Colonic mucosa (tissue), 4 donors: ENCODE measurements around the gene ARMH1. TPM values are rescaled to one million over a fixed set of nuclear protein-coding genes. Genes with fewer than 3 reads are reported as not detected.

Source experiments
- DNase-seq: peaks from one replicate; pipeline ENCODE4 v3.0.0-alpha.2; 2020
- H3K27ac ChIP-seq: fragments of 200-600 bp; one replicate; pipeline ENCODE4 v1.8.0; 2021
- H3K27me3 ChIP-seq: fragments of 200-600 bp; one replicate; pipeline ENCODE4 v1.8.0; 2021
- H3K36me3 ChIP-seq: fragments of 200-600 bp; one replicate; pipeline ENCODE4 v1.8.0; 2021
- H3K4me1 ChIP-seq: fragments of 200-600 bp; one replicate; pipeline ENCODE4 v1.8.0; 2021; ENCODE audit warnings: mild to moderate bottlenecking
- H3K4me3 ChIP-seq: fragments of 200-600 bp; one replicate; pipeline ENCODE4 v1.8.0; 2021
- H3K9ac ChIP-seq, 2 donors: one replicate each; pipeline ENCODE4 v1.7.0; 2013; ENCODE audit warnings: control low read depth in 2 of 2, low read depth in 2 of 2, low read length in 2 of 2
- H3K9me3 ChIP-seq: fragments of 200-600 bp; one replicate; pipeline ENCODE4 v1.8.0; 2021
- CTCF ChIP-seq: fragments of 200-600 bp; IDR thresholded peaks from one replicate; pipeline ENCODE4 v1.8.0; 2022; ENCODE audit warnings: antibody characterized with exemption, mild to moderate bottlenecking
- intact Hi-C: fragments of 100-400 bp; cut with DNase I; formaldehyde crosslinking; loops from one replicate; pipeline ENCODE4 v1.14.1; 2022
- total RNA-seq, 2 donors: library from RNA; stranded (reverse); fragmentation: NEBNext Ultra II Directional in 1 of 2; extraction: Animal tissue kit (Norgen Biotek cat#: 25700) in 1 of 2; gene quantifications; one replicate each; pipeline ENCODE4 v1.2.1, GENCODE V29; 2021
- donor health status: healthy.
- donor health status: DM: no; HTN: no; CAD: no.
- donor health status: DM: no; HTN: no; CAD: no.

Gene ARMH1
- total RNA-seq, 2 donors from 2014 or later = 1.3 to 5.1 TPM

GRCh38 chr1:44739307-44740178 is 65.0 kb downstream of the ARMH1 start, which contains the start of gene KIF2C:
KIF2C (plus strand) TSS chr1:44739837; CDS start chr1:44739933, 96 bp downstream.
- peaks cover 5% of the 10 kb centered on the region for H3K4me1 ChIP-seq
- H3K9me3 ChIP-seq = no peaks in the 10 kb centered on the region
- no peaks in the 10 kb centered on the region for H3K27me3 ChIP-seq
- peak; percentile 98 for DNase-seq
- TF ChIP-seq CTCF = no peak
- H3K9ac ChIP-seq = peak within 1 kb of the TSS; percentile 31 to 82
- H3K4me3 ChIP-seq = peak within 1 kb of the TSS; percentile 50
- intact Hi-C loops = no loop called here
- H3K27ac ChIP-seq = peak within 1 kb of the TSS; percentile 87
- H3K36me3 ChIP-seq = no peaks in the 10 kb centered on the region

GRCh38 chr1:44740179-44740617 is 65.7 kb downstream of the ARMH1 start:
- no peak for TF ChIP-seq CTCF
- no peak overlapping the region for H3K27ac ChIP-seq
- H3K9me3 ChIP-seq = no peaks in the 10 kb centered on the region
- no peaks in the 10 kb centered on the region for H3K36me3 ChIP-seq
- H3K4me1 ChIP-seq = peaks cover 5% of the 10 kb centered on the region
- H3K27me3 ChIP-seq = no peaks in the 10 kb centered on the region
- peak; percentile 30 for DNase-seq
- H3K9ac ChIP-seq = peak overlapping the region; percentile 19 to 82
- intact Hi-C loops = no loop called here
- peak overlapping the region; percentile 50 for H3K4me3 ChIP-seq

DNA sequence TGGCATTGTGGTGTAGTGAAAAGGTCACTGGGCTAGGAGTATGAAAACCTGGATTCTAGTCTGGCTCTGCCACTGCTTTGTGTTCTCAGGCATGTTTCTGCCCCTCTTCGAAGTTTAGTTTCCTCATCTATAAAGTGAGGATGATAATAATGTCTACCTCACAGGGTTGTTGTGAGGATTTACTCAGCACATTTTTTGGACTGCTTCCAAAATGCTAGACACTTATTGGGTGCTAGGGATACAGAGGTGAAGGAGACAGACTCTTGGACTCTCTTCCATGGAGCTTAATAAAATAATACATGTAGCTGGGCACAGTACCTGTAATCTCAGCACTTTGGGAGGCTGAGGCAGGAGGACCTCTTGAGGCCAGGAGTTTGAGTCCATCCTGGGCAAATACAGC is 68.7 kb downstream of the ARMH1 start:
- no peak for TF ChIP-seq CTCF
- Histone ChIP-seq H3K27me3 (no peaks in the 10 kb centered on the region), H3K4me3 (no peak overlapping the region), H3K27ac (no peak overlapping the region), H3K9me3 (no peaks in the 10 kb centered on the region), H3K9ac (no peak overlapping the region), H3K4me1 (peaks cover 5% of the 10 kb centered on the region), H3K36me3 (no peaks in the 10 kb centered on the region)
- no peak for DNase-seq
- intact Hi-C loops = no loop called here

GRCh38 chr1:44747878-44748277 is 73.4 kb downstream of the ARMH1 start:
- DNase-seq = no peak
- no peaks in the 10 kb centered on the region for H3K27me3 ChIP-seq
- intact Hi-C loops = no loop called here

DNA sequence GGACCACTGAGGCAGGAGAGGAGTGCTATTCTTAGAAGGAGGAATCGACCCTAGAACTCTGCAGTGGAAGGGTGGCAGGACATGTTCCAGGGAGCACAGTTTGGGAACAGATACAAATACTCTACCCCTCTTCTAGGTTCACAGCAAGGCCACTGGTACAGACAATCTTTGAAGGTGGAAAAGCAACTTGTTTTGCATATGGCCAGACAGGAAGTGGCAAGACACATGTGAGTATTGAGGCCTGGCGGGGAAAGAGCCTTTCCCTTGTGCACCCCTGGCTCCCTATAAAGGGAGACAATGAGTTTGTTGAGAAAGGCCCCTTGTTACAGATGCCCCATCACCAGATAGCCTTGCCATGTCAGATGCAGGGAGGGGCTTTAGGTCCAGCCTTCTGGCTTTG is 82.9 kb downstream of the ARMH1 start:
- no peaks in the 10 kb centered on the region for H3K9me3 ChIP-seq
- no peak overlapping the region for H3K27ac ChIP-seq
- intact Hi-C loops = no loop called here
- no peak overlapping the region for H3K4me3 ChIP-seq
- no peaks in the 10 kb centered on the region for H3K36me3 ChIP-seq
- DNase-seq = no peak
- H3K4me1 ChIP-seq = no peaks in the 10 kb centered on the region
- H3K27me3 ChIP-seq = no peaks in the 10 kb centered on the region
- H3K9ac ChIP-seq = no peak overlapping the region
- no peak for TF ChIP-seq CTCF

More at GRCh38 chr1:44747878-44748277, 73.4 kb downstream of the ARMH1 start:
- Histone ChIP-seq H3K9me3 (no peaks in the 10 kb centered on the region), H3K36me3 (no peaks in the 10 kb centered on the region), H3K27ac (no peak overlapping the region), H3K4me3 (no peak overlapping the region), H3K9ac (no peak overlapping the region), H3K4me1 (no peaks in the 10 kb centered on the region)
- no peak for TF ChIP-seq CTCF
